Skeletal muscle tissue (tissue), 4 donors: ENCODE data around the gene SPON1. TPM values are rescaled to one million over a fixed set of nuclear protein-coding genes. Genes with fewer than 3 reads are reported as not detected.
"Not testable (repeated sequence)": the region's sequence is repeated elsewhere in the genome, so short reads cannot be mapped to it uniquely, and the experiment has no call there.

ENCODE experiments used
- H3K27ac ChIP-seq: one replicate; pipeline ENCODE4 v1.7.0; 2013; ENCODE audit warnings: mild to moderate bottlenecking, low read depth, low read length, inconsistent platforms
- H3K27me3 ChIP-seq, 3 donors: one replicate each; pipeline ENCODE4 v1.7.0; 2013; ENCODE audit warnings: low read length in 3 of 3; ENCODE audit not compliant: control insufficient read depth in 3 of 3, insufficient read depth in 3 of 3
- H3K36me3 ChIP-seq, 3 donors: one replicate each; pipeline ENCODE4 v1.7.0; 2013; ENCODE audit warnings: low read length in 3 of 3; ENCODE audit not compliant: control insufficient read depth in 3 of 3, insufficient read depth in 3 of 3
- H3K4me1 ChIP-seq, 3 donors: one replicate each; pipeline ENCODE4 v1.7.0; 2013; ENCODE audit warnings: low read length in 3 of 3, mild to moderate bottlenecking in 3 of 3; ENCODE audit not compliant: control insufficient read depth in 3 of 3, insufficient read depth in 3 of 3
- H3K4me3 ChIP-seq, 3 donors: one replicate each; pipeline ENCODE4 v1.7.0; 2013; ENCODE audit warnings: low read length in 3 of 3
- H3K9ac ChIP-seq, 3 donors: one replicate each; pipeline ENCODE4 v1.7.0; 2013; ENCODE audit warnings: low read length in 3 of 3, mild to moderate bottlenecking in 3 of 3, moderate library complexity in 2 of 3, low read depth in 1 of 3
- H3K9me3 ChIP-seq, 3 donors: one replicate each; pipeline ENCODE4 v1.7.0; 2013; ENCODE audit warnings: low read length in 3 of 3; ENCODE audit not compliant: control insufficient read depth in 3 of 3
- total RNA-seq: library from RNA; depleted of rRNA; stranded (reverse); fragments of >200 nt; gene quantifications from one replicate; pipeline ENCODE4 v1.2.3, GENCODE V29; 2014
- donor health status: Osteomylitis.

The SPON1 gene
- total RNA-seq, 1 donor from 2014 or later = 20.4 TPM

DNA sequence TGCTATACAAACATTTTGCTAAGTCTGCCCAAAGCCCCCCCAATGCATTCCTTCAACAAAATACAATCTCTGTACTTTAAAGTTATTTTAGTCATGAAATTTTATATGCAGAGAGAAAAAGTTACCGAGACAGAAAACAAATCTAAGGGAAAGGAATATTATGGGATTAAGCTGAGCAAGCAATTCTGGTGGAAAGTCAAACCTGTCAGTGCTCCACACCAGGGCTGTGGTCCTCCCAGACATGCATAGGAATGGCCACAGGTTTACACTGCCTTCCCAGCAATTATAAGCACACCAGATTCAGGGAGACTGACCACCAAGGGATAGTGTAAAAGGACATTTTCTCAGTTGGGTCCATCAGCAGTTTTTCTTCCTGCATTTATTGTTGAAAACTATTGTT lies 304.1 kb downstream of the SPON1 start:
- Histone ChIP-seq H3K9ac (no peak overlapping the region), H3K4me3 (no peak overlapping the region), H3K36me3 (peaks cover 0 to 2% (median 0%) of the 10 kb centered on the region in 3 donors), H3K27ac (no peak overlapping the region), H3K4me1 (no peaks in the 10 kb centered on the region), H3K27me3 (no peaks in the 10 kb centered on the region), H3K9me3 (no peaks in the 10 kb centered on the region)

DNA sequence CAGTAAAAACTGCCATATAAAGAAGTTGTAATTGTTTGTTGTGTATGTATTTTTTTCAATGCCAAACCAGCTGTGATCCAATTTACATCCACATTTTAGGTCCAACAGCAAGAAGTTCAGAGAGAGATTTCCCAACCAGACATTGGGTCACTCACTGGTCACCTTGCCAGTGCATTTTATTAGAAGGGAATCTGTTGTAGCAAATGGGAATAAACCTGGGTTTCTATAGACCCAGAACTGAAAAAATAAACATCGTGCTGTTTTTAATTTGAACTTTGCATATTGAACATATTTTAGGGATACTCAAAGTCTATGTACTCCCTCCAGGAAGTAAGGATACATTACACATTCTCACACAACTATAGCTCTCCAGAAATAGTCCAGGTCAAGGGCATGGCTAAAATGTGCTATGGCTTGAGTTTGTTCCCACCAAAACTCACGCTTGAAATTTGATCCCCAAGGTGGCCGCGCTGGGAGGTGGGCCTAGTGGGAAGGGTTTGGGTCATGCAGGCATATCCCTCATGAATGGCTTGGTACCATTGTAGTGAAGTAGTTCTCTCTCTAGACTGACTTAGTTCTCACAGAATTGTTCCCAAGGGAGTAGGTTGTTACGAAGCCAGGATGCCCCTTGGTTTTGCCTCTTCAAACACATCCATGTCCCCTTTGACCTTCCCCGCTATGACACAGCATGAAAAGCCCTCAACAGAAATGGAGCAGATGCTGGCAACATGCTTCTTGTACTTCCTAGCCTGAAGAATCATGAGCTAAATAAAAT lies 305.5 kb downstream of the SPON1 start:
- Histone ChIP-seq H3K27ac (no peak overlapping the region), H3K9me3 (no peaks in the 10 kb centered on the region), H3K27me3 (no peaks in the 10 kb centered on the region), H3K9ac (no peak overlapping the region), H3K4me1 (no peaks in the 10 kb centered on the region), H3K4me3 (no peak overlapping the region), H3K36me3 (peaks cover 0 to 2% (median 0%) of the 10 kb centered on the region in 3 donors)

DNA sequence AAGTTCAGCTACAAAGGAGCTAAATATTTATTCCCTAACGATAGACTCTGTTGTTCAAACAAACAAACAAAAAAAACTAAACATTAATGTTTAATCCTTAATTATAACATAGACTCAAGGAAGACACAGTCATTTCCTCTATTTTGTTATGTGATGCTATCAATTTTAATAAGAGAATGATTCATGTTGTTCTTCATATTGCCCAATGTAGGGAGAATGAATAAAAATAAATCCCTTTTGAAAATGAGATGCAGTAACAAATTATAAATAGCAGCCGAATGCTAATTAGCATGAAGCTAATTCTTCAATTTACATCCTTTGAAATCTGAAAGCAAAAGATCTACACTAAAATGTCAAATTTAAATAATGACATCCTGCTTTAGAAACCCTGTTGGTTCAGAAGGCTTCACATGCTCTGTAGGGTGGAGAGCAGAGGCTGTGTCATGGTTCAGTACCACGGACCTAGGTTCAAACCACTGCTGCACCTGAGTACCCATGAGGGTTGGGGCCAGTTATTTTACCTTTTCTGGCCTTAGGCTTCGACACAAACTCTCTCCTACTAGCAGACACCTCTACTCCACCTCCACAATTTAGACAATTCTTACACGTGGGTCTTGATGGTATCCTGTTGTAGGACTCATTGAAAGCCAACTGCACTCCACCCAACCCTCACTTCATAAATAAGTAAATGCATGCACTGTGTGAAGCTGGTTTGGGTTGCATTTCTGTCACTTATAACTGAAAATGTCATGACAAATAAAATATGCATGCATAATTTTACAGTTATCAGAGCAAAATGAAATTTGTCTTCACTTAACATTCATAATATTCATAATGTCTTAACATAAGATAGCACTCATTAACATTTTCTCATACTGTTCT lies 307.4 kb downstream of the SPON1 start:
- H3K4me3 ChIP-seq = no peak overlapping the region
- no peaks in the 10 kb centered on the region for H3K4me1 ChIP-seq
- H3K36me3 ChIP-seq = peaks cover 0 to 2% (median 0%) of the 10 kb centered on the region in 3 donors
- no peak overlapping the region for H3K27ac ChIP-seq
- no peaks in the 10 kb centered on the region for H3K27me3 ChIP-seq
- H3K9ac ChIP-seq = no peak overlapping the region
- no peaks in the 10 kb centered on the region for H3K9me3 ChIP-seq

DNA sequence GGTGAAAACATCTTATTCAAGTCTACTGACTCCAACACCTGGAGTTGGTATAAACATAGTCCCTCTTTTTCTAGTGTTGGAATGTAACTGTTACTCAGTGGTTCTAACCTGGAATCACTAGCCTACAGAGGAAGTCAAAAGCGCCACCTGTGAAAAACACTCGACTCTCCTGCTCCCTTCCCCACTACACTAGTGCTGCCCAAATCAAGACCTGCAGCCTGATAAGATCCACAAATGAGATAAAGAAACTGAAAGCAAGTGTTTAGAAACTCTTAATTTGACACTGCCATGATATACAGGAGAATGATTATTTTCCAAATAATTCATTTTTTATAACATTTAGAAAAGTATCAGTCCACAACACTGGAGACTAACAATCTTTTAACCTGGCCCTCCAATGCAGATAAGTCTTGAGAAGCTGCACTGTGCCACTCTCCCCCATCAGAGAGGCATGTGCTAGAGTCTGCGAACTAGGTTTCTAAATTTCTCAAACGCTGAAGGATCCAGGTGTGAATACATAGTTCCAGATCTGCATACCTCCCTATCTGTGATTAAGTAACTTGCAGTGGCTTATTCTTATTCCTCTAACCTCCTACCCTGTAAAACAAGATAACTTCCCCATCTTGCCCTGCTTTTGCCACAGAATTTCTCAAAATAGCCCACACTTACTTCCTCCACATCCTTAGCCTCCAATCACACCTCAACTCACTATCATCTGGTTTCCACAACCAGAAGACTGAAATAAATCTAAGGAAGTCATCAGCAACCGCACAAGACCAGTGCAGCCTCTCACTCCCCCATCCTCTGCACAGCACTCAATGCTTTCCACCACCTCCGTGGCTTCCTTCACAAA lies 308.4 kb downstream of the SPON1 start:
- Histone ChIP-seq H3K4me1 (no peaks in the 10 kb centered on the region), H3K27me3 (no peaks in the 10 kb centered on the region), H3K9ac (no peak overlapping the region), H3K4me3 (no peak overlapping the region), H3K9me3 (no peaks in the 10 kb centered on the region), H3K27ac (no peak overlapping the region), H3K36me3 (peaks cover 0 to 2% (median 0%) of the 10 kb centered on the region in 3 donors)

DNA sequence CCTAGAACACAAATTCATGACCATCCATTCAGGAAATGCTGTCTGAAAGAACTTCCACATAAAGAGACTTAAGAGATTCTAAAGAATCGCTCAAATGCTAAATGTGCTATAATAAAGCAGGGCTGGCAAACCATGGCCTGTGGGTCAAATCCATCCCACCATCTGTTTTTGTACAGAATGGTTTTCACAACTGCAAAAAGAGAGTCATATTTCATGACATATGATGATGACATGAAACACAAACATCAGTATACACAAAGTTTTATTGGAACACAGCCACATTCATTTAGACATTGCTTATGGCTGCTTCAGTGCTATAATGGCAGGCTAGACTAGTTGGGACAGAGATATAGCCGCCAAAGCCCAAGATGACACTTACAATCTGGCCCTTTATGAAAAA lies 311.4 kb downstream of the SPON1 start:
- Histone ChIP-seq H3K4me3 (no peak overlapping the region), H3K4me1 (no peaks in the 10 kb centered on the region), H3K9me3 (no peaks in the 10 kb centered on the region), H3K27me3 (no peaks in the 10 kb centered on the region), H3K9ac (no peak overlapping the region), H3K36me3 (peaks cover 0 to 2% (median 0%) of the 10 kb centered on the region in 3 donors), H3K27ac (no peak overlapping the region)

DNA sequence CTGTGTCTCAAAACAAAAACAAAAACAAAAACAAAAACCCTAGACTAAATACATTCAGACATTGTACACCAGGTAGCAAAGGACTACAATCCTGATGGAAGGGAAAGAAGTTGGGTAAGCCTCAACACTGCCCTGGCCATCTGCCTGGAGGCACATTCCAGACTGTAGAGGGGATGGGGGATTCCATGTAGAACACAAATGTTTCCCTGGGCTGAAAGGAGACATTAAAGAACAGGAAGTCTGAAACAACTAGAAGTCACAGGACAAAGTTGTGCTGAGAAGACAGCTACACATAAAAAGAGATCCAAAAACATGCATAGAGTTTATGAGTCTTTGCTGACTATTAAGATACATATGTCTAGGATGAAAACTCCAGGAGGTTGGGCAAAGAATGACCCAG lies 312.6 kb downstream of the SPON1 start:
- Histone ChIP-seq H3K36me3 (peaks cover 2 to 7% (median 2%) of the 10 kb centered on the region in 3 donors), H3K4me1 (no peaks in the 10 kb centered on the region), H3K9me3 (no peaks in the 10 kb centered on the region), H3K27ac (no peak overlapping the region), H3K27me3 (no peaks in the 10 kb centered on the region), H3K4me3 (no peak overlapping the region), H3K9ac (no peak overlapping the region)

DNA sequence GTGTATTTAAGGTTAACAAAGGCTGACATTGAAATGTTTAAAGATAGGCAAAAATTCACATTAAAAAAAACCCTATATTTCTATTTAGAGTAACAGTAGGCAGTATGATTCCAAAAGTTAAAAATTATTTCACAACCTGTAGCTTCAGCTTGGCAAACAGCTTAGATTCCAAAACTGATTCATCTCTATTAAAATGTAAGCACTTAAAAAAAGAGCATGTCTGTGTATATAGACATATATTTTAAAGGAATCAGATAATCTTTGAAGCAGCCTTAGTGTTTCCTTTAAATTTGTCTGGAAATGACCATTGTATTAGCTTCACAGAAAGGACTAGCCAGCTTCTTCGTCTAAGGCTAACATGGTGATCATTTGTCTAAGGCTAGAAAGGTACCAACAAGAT lies 316.3 kb downstream of the SPON1 start:
- H3K9ac ChIP-seq, H3K27ac ChIP-seq, H3K27me3 ChIP-seq, H3K9me3 ChIP-seq, H3K36me3 ChIP-seq, H3K4me1 ChIP-seq, H3K4me3 ChIP-seq: not testable (repeated sequence)

DNA sequence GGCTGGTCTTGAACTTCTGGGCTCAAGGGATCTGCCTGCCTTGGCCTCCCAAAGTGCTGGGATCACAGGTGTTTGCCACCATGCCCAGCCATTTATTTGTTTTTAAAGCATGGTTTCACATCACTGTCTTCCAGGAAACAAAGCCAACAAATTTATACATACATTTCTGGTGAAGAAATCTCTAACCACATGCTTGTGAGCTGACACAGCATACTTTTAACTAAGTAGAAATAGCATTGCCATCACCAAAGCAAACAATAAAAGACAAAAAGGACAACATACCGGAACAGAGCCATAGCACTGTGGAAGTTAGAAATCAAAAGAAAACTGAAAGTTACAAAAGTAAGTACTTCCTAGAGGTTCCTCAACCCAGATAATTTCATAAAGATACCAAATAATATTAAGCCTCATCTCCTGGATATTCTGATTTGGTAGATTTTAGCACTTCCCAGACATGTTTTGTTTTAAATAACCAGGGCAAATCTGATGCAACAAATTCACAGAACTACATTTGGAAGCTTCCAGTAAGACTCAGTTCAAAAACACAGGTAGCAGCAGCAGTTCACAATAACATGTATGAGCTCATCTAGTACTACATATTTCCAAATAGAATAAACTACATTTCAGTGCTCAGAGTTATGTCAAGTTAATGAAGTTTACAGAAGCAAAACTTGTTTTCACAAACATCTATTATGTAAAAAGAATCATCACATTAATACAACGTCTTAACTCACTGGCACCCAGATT lies 325.8 kb downstream of the SPON1 start:
- Histone ChIP-seq H3K4me1 (no peaks in the 10 kb centered on the region), H3K27me3 (no peaks in the 10 kb centered on the region), H3K27ac (no peak overlapping the region), H3K4me3 (no peak overlapping the region), H3K9ac (no peak overlapping the region), H3K9me3 (no peaks in the 10 kb centered on the region), H3K36me3 (peaks cover 1 to 6% (median 2%) of the 10 kb centered on the region in 3 donors)

DNA sequence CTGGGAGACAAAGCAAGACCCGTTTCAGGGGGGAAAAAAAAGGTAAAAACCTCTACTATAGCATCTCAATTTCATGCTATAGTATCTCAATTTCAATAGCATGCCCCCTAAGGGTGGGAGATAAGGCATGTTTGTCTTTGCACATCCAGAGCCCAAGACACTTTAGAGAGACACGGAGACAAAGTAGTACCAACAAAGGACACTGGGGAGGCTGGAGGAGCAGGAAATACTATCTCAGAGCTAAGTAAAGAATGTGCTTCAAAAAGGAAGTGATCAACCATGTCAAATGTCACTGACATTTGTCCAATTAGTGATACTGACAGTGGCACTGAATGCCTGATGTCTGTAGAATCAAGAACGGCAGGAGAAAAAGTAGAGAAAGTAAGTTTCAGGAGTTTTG lies 327.9 kb downstream of the SPON1 start:
- Histone ChIP-seq H3K9ac (no peak overlapping the region), H3K4me3 (no peak overlapping the region), H3K9me3 (no peaks in the 10 kb centered on the region), H3K27ac (no peak overlapping the region), H3K36me3 (peaks cover 2 to 8% (median 4%) of the 10 kb centered on the region in 3 donors), H3K4me1 (no peaks in the 10 kb centered on the region), H3K27me3 (no peaks in the 10 kb centered on the region)
